Sigmoid colon (tissue), 7 donors: ENCODE results near the gene RPL35. TPM values are rescaled to one million over a fixed set of nuclear protein-coding genes. Genes with fewer than 3 reads are reported as not detected.
A peak's percentile ranks its signal among the peaks of the same experiment; 100 is the strongest.

ENCODE experiments used
- DNase-seq: peaks from one replicate; pipeline ENCODE4 v3.0.0-alpha.2; 2019
- H3K27ac ChIP-seq, 4 donors: fragments of 200-600 bp; sonication (generic); one replicate each; pipeline ENCODE4 v1.5.1; 2016 to 2019; ENCODE audit warnings: mild to moderate bottlenecking in 1 of 4
- H3K27me3 ChIP-seq, 3 donors: fragments of 200-600 bp; sonication (generic); one replicate each; pipeline ENCODE4 v1.5.1; 2019; ENCODE audit warnings: mild to moderate bottlenecking in 1 of 3
- H3K36me3 ChIP-seq, 4 donors: fragments of 200-600 bp; sonication (generic); one replicate each; pipeline ENCODE4 v1.5.1; 2016 to 2019
- H3K4me1 ChIP-seq, 4 donors: fragments of 200-600 bp; sonication (generic); one replicate each; pipeline ENCODE4 v1.5.1; 2017 to 2019
- H3K4me3 ChIP-seq, 4 donors: fragments of 200-600 bp; sonication (generic); one replicate each; pipeline ENCODE4 v1.5.1; 2017 to 2019; ENCODE audit warnings: mild to moderate bottlenecking in 2 of 4, moderate library complexity in 1 of 4
- H3K9me3 ChIP-seq, 4 donors: fragments of 200-600 bp in 3 of 4; sonication (generic) in 3 of 4; one replicate each; pipeline versions ENCODE4 v1.5.1 to v1.6.1; 2013 to 2019
- EP300 ChIP-seq, 4 donors: sonication (generic); formaldehyde crosslinking; IDR thresholded peaks; one replicate each; pipeline ENCODE4 v1.6.1; 2017; ENCODE audit warnings: antibody characterized with exemption in 4 of 4
- POLR2A ChIP-seq, 2 donors: fragments of 450-650 bp; IDR thresholded peaks; one replicate each; pipeline ENCODE4 v1.6.1; 2016; ENCODE audit warnings: antibody characterized with exemption in 2 of 2, mild to moderate bottlenecking in 2 of 2, moderate library complexity in 2 of 2
- POLR2AphosphoS5 ChIP-seq, 4 donors: sonication (generic); formaldehyde crosslinking; IDR thresholded peaks; one replicate each; pipeline ENCODE4 v1.6.1; 2017; ENCODE audit warnings: antibody characterized with exemption in 4 of 4
- WGBS, 2 donors: extraction: QIAGEN DNeasy Blood & Tissue Kit; methylation state at CpG; one replicate each; pipeline ENCODE4 v1.1.7; 2013; 5-methylcytosine and 5-hydroxymethylcytosine counted together
- intact Hi-C: fragments of 100-400 bp; cut with DNase I; formaldehyde crosslinking; loops from one replicate; pipeline ENCODE4 v1.15.1; 2023
- polyA plus RNA-seq, 3 donors: library from polyadenylated mRNA; stranded (reverse); fragments of 200-250 nt; gene quantifications; one replicate each; pipeline ENCODE4 v1.2.3, GENCODE V29; 2013
- total RNA-seq, 4 donors: library from RNA; depleted of rRNA; stranded (reverse); fragments of >200 nt; gene quantifications; one replicate each; pipeline ENCODE4 v1.1.0, GENCODE V29; 2016
- TF ChIP-seq, protein P1 (sequence below), 4 experiments: fragments of 450-650 bp in 3 of 4; fragments of 200-600 bp in 1 of 4; IDR thresholded peaks; one replicate each; pipeline ENCODE4 v1.5.1; 2016 to 2019; ENCODE audit warnings: antibody characterized with exemption in 4 of 4, mild to moderate bottlenecking in 3 of 4, moderate library complexity in 2 of 4
- donor health status: healthy with polysubstance abuse.
- donor health status: Bipolar disorder and iron deficiency.
- donor health status: healthy.

RPL35 gene
- total and polyA plus RNA-seq, 7 donors = 1,773 to 4,971 (median 3,683) TPM

DNA sequence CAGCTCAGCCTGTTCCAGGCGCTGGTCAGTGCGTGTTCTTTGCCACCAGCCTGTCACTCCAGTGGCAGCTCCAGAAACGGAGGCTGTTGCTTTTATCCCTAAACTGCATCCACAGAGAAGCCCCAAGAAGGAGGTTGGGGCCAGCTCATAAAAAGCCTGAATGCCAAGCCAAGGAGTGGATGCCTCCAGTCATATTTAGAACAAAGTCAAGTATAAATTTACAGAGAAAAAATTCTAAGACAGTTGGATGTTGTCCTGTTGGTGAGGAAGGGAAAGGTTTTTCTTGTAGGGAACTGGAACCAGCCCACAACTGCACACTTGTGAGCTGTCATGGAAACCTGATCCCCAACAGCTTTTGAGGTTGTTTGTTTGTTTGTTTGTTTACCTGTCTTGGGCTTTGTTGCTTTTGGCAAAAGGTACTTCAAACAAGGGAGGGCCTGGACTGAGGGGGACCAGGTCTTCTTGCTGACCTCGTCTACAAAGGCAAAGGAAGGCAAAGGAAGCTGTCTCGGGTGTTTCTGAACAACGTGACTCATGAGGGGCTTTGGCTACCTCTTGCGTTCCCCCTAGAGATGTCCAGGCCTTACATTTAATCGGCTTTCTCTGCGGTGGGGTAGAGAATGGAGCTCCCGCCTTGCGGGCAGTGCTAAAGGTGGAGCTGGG, 48.1 kb downstream of the RPL35 start:
- peak in 1 of 4 donors; percentile 22 for TF ChIP-seq POLR2AphosphoS5 (IDR thresholded peaks at IDR 0.05)
- TF ChIP-seq, protein P1, sequence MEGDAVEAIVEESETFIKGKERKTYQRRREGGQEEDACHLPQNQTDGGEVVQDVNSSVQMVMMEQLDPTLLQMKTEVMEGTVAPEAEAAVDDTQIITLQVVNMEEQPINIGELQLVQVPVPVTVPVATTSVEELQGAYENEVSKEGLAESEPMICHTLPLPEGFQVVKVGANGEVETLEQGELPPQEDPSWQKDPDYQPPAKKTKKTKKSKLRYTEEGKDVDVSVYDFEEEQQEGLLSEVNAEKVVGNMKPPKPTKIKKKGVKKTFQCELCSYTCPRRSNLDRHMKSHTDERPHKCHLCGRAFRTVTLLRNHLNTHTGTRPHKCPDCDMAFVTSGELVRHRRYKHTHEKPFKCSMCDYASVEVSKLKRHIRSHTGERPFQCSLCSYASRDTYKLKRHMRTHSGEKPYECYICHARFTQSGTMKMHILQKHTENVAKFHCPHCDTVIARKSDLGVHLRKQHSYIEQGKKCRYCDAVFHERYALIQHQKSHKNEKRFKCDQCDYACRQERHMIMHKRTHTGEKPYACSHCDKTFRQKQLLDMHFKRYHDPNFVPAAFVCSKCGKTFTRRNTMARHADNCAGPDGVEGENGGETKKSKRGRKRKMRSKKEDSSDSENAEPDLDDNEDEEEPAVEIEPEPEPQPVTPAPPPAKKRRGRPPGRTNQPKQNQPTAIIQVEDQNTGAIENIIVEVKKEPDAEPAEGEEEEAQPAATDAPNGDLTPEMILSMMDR (IDR thresholded peaks at IDR 0.05) = no peak
- WGBS, 2 donors = 84 to 86% methylated on average over 11 of the region's 11 CpGs
- intact Hi-C loops = loop anchor here (2.0 kb wide), 1 partner anchor 39 kb away; no protein-coding TSS in a partner anchor
- H3K4me3 ChIP-seq = no peak overlapping the region
- H3K27ac ChIP-seq = peak overlapping the region; percentile 73 to 95 (median 80)
- H3K9me3 ChIP-seq = no peaks in the 10 kb centered on the region
- peaks cover 0 to 43% (median 41%) of the 10 kb centered on the region in 4 donors for H3K4me1 ChIP-seq
- no peak for DNase-seq
- H3K27me3 ChIP-seq = no peaks in the 10 kb centered on the region
- H3K36me3 ChIP-seq = peaks cover 0 to 10% (median 0%) of the 10 kb centered on the region in 4 donors

DNA sequence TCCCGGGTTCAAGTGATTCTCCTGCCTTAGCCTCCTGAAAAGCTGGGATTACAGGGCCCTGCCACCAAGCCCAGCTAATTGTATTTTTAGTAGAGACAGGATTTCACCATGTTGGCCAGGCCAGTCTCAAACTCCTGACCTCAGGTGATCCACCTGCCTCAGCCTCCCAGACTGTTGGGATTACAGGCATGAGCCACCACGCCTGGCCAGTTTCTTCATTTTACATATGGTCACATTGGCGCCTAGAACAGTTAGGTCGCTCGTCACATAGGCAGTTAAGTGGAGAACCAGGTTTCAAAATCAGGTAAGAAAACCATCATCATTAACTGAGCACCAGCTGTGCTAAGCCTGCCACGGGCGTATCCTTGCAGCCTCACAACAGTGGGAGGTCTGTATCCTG, 48.7 kb downstream of the RPL35 start:
- Histone ChIP-seq H3K27ac (peak overlapping the region; percentile 73 to 95 (median 80)), H3K9me3 (no peaks in the 10 kb centered on the region), H3K27me3 (no peaks in the 10 kb centered on the region), H3K36me3 (peaks cover 0 to 10% (median 0%) of the 10 kb centered on the region in 4 donors), H3K4me1 (peaks cover 0 to 43% (median 41%) of the 10 kb centered on the region in 4 donors), H3K4me3 (no peak overlapping the region)
- intact Hi-C loops = loop anchor here (2.0 kb wide), 1 partner anchor 38 kb away; no protein-coding TSS in a partner anchor
- no peak for DNase-seq
- TF ChIP-seq EP300 (IDR thresholded peaks at IDR 0.05) (no peak), POLR2AphosphoS5 (IDR thresholded peaks at IDR 0.05) (no peak), POLR2A (IDR thresholded peaks at IDR 0.05) (no peak)
- TF ChIP-seq, protein P1 (IDR thresholded peaks at IDR 0.05) = no peak
- 86 to 88% methylated on average over 7 of the region's 7 CpGs for WGBS, 2 donors

DNA sequence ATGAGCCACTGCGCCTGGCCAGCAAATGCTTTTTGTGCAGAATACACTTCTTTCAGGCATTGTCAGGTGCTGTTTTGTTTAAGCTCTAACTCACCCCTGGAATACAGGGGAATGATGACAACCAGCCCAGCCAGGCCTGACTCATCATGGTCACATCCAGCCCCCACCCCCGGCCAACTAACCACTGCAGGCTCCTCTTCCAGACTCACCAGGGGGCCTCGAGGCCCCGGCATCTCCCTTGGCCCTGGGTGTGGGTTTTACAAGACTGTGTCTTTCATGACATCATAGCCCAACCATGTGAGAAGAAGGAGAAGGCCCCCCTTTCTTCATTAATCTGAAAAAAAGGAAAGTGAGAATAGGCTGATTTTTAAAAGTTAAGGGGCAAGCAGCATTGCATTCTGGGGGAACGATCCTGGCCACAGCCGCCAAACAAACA, 49.3 kb downstream of the RPL35 start:
- peaks cover 0 to 10% (median 0%) of the 10 kb centered on the region in 4 donors for H3K36me3 ChIP-seq
- H3K9me3 ChIP-seq = no peaks in the 10 kb centered on the region
- WGBS, 2 donors = 65 to 66% methylated on average over 6 of the region's 6 CpGs
- intact Hi-C loops = loop anchor here (2.0 kb wide), 1 partner anchor 38 kb away; no protein-coding TSS in a partner anchor
- TF ChIP-seq POLR2A (IDR thresholded peaks at IDR 0.05) (no peak), POLR2AphosphoS5 (IDR thresholded peaks at IDR 0.05) (peak in 2 of 4 donors; percentile 51 to 62), EP300 (IDR thresholded peaks at IDR 0.05) (no peak)
- TF ChIP-seq, protein P1 (IDR thresholded peaks at IDR 0.05) = no peak
- H3K4me3 ChIP-seq = no peak overlapping the region
- H3K27ac ChIP-seq = peak overlapping the region; percentile 73 to 95 (median 80)
- peaks cover 0 to 43% (median 41%) of the 10 kb centered on the region in 4 donors for H3K4me1 ChIP-seq
- DNase-seq = peak; percentile 93
- no peaks in the 10 kb centered on the region for H3K27me3 ChIP-seq

DNA sequence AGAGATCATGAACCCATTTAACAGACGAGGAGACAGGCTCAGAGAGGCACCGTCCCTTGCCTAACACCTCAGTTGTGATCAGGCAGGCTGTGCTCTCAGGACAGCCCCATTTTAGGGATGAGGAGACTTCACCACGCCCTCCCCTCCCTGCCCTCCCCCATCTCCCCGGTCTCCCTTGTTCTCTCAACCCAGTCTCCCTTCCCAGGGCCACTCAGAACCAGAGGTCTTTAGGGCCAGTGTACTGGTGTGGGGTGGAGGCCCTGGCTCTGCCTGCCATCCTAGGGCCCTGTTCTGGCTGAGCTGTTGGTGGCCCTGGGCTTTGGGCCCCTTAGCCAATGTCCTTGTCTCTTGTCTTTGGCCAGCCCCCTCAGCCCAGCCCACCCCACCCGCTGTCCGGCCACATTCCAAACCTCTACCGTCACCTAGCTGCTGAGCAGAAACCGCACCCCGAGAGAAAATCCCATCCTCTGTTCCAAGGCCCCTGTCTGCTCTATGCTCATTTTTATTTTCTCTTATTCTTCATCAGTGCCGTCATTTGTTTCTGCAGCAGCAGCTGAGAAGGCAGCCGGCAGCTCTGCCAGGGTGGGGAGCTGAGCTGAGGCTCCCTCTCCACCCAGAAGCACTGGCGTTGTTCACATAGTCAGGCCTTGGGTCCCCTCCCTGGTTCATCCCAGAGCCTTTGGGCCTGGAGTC, 50.9 kb downstream of the RPL35 start:
- WGBS, 2 donors = 76 to 78% methylated on average over 12 of the region's 12 CpGs
- peaks cover 0 to 43% (median 41%) of the 10 kb centered on the region in 4 donors for H3K4me1 ChIP-seq
- DNase-seq = no peak
- no peaks in the 10 kb centered on the region for H3K9me3 ChIP-seq
- TF ChIP-seq POLR2AphosphoS5 (IDR thresholded peaks at IDR 0.05) = peak in 3 of 4 donors; percentile 16 to 27 (median 17)
- TF ChIP-seq, protein P1 (IDR thresholded peaks at IDR 0.05) = no peak
- intact Hi-C loops = no loop called here
- no peak overlapping the region for H3K4me3 ChIP-seq
- peak overlapping the region; percentile 73 to 95 (median 80) for H3K27ac ChIP-seq
- peaks cover 0 to 10% (median 0%) of the 10 kb centered on the region in 4 donors for H3K36me3 ChIP-seq
- no peaks in the 10 kb centered on the region for H3K27me3 ChIP-seq
